Loucy (cell line): ENCODE measurements around the gene MYH6.

Source experiments
- H2AFZ ChIP-seq: fragments of 200-600 bp; sonication (generic); 2 replicates; pipeline ENCODE4 v1.6.0; 2016; ENCODE audit warnings: antibody characterized with exemption, mild to moderate bottlenecking, low read length, moderate library complexity
- H3F3A ChIP-seq: fragments of 200-600 bp; 2 replicates; pipeline ENCODE4 v1.6.0; 2016; ENCODE audit warnings: antibody characterized with exemption, low read depth, mild to moderate bottlenecking
- H3K27me3 ChIP-seq: fragments of 200-600 bp; sonication (generic); 2 replicates; pipeline ENCODE4 v1.6.1; 2014; ENCODE audit warnings: low read length, mild to moderate bottlenecking; ENCODE audit not compliant: insufficient read depth, poor library complexity, severe bottlenecking
- H3K36me3 ChIP-seq: fragments of 200-600 bp; sonication (generic); 2 replicates; pipeline ENCODE4 v1.6.1; 2016; ENCODE audit warnings: low read length; ENCODE audit not compliant: insufficient read depth
- H3K4me1 ChIP-seq: fragments of 200-600 bp; sonication (generic); 2 replicates; pipeline ENCODE4 v1.5.1; 2014; ENCODE audit warnings: low read length, mild to moderate bottlenecking; ENCODE audit not compliant: insufficient read depth, poor library complexity, severe bottlenecking
- H3K4me2 ChIP-seq: fragments of 200-600 bp; sonication (generic); 2 replicates; pipeline ENCODE4 v1.6.0; 2014; ENCODE audit warnings: antibody characterized with exemption, low read length, low read depth, mild to moderate bottlenecking; ENCODE audit not compliant: poor library complexity, severe bottlenecking
- H3K4me3 ChIP-seq: fragments of 200-600 bp; sonication (generic); 2 replicates; pipeline ENCODE4 v1.5.1; 2014; ENCODE audit warnings: low read length, mild to moderate bottlenecking, mixed read lengths; ENCODE audit not compliant: poor library complexity, severe bottlenecking
- H3K79me2 ChIP-seq: fragments of 200-600 bp; sonication (generic); 2 replicates; pipeline ENCODE4 v1.6.1; 2014; ENCODE audit warnings: low read length; ENCODE audit not compliant: insufficient read depth
- H3K9ac ChIP-seq: fragments of 200-600 bp; sonication (generic); 2 replicates; pipeline ENCODE4 v1.6.0; 2014; ENCODE audit warnings: mild to moderate bottlenecking, low read depth, low read length, moderate library complexity; ENCODE audit not compliant: poor library complexity, severe bottlenecking
- H3K9me2 ChIP-seq: fragments of 200-600 bp; sonication (generic); replicated peaks from 2 replicates; pipeline ENCODE4 v1.6.1; 2016; ENCODE audit warnings: low read depth, low read length, mixed read lengths
- H3K9me3 ChIP-seq: fragments of 200-600 bp; sonication (generic); 2 replicates; pipeline ENCODE4 v1.6.1; 2014; ENCODE audit warnings: mild to moderate bottlenecking, antibody characterized with exemption, low read length, low read depth; ENCODE audit not compliant: insufficient read depth
- H4K20me1 ChIP-seq: fragments of 200-600 bp; sonication (generic); 2 replicates; pipeline ENCODE4 v1.6.0; 2014; ENCODE audit warnings: antibody characterized with exemption, low read length, mild to moderate bottlenecking; ENCODE audit not compliant: insufficient read depth, poor library complexity, severe bottlenecking
- CTCF ChIP-seq: fragments of 200-600 bp; sonication (generic); conservative IDR thresholded peaks from 2 replicates; pipeline ENCODE4 v1.5.1; 2014; ENCODE audit warnings: mild to moderate bottlenecking, antibody characterized with exemption, low read length
- EZH2phosphoT487 ChIP-seq: fragments of 200-600 bp; IDR thresholded peaks from 2 replicates; pipeline ENCODE4 v1.6.1; 2018; ENCODE audit warnings: antibody characterized with exemption, mild to moderate bottlenecking, moderate library complexity, borderline replicate concordance

The MYH6 gene

GRCh38 chr14:23432946-23433345 lies 24.9 kb upstream of the MYH6 start:
- Histone ChIP-seq H3K4me1 (no peaks in the 10 kb centered on the region), H3K9ac (no peak overlapping the region), H2AFZ (no peak overlapping the region), H3K4me2 (no peak overlapping the region), H4K20me1 (no peaks in the 10 kb centered on the region), H3K9me2 (no peaks in the 10 kb centered on the region), H3K27me3 (no peaks in the 10 kb centered on the region), H3K36me3 (no peaks in the 10 kb centered on the region), H3K4me3 (no peak overlapping the region), H3K79me2 (no peaks in the 10 kb centered on the region), H3K9me3 (no peaks in the 10 kb centered on the region), H3F3A (no peaks in the 10 kb centered on the region)
- no peak for TF ChIP-seq EZH2phosphoT487
- TF ChIP-seq CTCF = no peak

- Histone ChIP-seq H3K36me3 (no peaks in the 10 kb centered on the region), H3K4me3 (no peak overlapping the region), H4K20me1 (no peaks in the 10 kb centered on the region), H3K9ac (no peak overlapping the region), H3K4me2 (no peak overlapping the region), H3K27me3 (no peaks in the 10 kb centered on the region), H3K4me1 (no peaks in the 10 kb centered on the region), H3K79me2 (no peaks in the 10 kb centered on the region), H2AFZ (no peak overlapping the region), H3K9me2 (no peaks in the 10 kb centered on the region), H3K9me3 (no peaks in the 10 kb centered on the region), H3F3A (no peaks in the 10 kb centered on the region)
- TF ChIP-seq CTCF (no peak), EZH2phosphoT487 (no peak)
These were observed 24.2 kb upstream of the MYH6 start for GRCh38 chr14:23432102-23432925.

- Histone ChIP-seq H3K79me2 (no peaks in the 10 kb centered on the region), H3F3A (no peaks in the 10 kb centered on the region), H3K9me3 (no peaks in the 10 kb centered on the region), H3K4me3 (no peak overlapping the region), H2AFZ (no peak overlapping the region), H4K20me1 (no peaks in the 10 kb centered on the region), H3K4me2 (no peak overlapping the region), H3K36me3 (no peaks in the 10 kb centered on the region), H3K4me1 (no peaks in the 10 kb centered on the region), H3K27me3 (no peaks in the 10 kb centered on the region), H3K9me2 (no peaks in the 10 kb centered on the region), H3K9ac (no peak overlapping the region)
- TF ChIP-seq EZH2phosphoT487 (no peak), CTCF (no peak)
These were observed 23.4 kb upstream of the MYH6 start for GRCh38 chr14:23431486-23431885.
